ENCODE data around the gene EXD2. TPM values are rescaled to one million over a fixed set of nuclear protein-coding genes. Genes with fewer than 3 reads are reported as not detected.

The EXD2 gene
- total RNA-seq, 3 donors from 2014 or later: 20.9 to 28.6 (median 27.2) TPM

- DNase-seq (no peak), ATAC-seq (no peak)
- no peaks in the 10 kb centered on the region for H3K9me3 ChIP-seq
- H3K36me3 ChIP-seq (ENCODE audit: low read depth): no peaks in the 10 kb centered on the region
- intact Hi-C loops (cut with DNase I, micrococcal nuclease): no loop called here
- no peak overlapping the region for H3K4me3 ChIP-seq
- no peak for TF ChIP-seq CTCF (IDR thresholded peaks at IDR 0.05)
- H3K4me1 ChIP-seq (ENCODE audit: low read depth): no peaks in the 10 kb centered on the region
Observed at GRCh38 chr14:69291396-69291795, 100.1 kb downstream of the EXD2 start.

DNA sequence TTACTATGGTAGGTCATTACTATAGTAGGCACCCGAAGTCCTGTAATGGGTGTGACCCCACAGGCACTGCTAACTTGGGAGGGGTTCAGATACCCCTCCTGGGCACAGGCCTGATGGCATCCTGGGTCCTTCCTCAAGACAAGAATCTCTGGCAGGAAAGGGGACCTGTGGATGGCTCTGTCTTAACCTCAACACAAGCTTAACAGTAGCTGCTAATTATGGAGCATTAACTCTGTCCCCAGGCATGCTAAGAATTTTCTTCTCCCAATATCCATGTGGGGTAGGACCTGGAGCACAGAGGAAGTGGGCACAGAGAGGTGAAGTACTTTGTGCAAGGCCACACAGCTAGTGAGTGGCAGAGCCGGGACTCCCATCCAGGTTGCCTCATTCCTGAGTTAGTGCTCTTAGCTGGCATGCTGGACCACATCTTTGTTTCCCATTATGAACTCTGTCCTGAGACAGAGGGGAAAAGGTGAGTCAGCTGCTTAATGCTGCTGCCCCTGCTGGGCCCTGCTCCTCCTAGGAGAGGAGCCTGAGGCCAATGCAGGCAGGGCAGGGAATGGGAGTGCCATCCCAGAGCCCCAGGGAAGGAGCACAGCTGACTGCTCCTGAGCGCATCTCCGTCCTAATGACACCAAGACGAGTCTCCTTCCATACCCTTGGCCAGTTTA is 100.7 kb downstream of the EXD2 start:
- no peak for ATAC-seq
- intact Hi-C loops (cut with DNase I, micrococcal nuclease): no loop called here
- Histone ChIP-seq H3K9me3 (no peaks in the 10 kb centered on the region), H3K4me3 (no peak overlapping the region), H3K4me1 (ENCODE audit: low read depth) (no peaks in the 10 kb centered on the region), H3K36me3 (ENCODE audit: low read depth) (no peaks in the 10 kb centered on the region)
- TF ChIP-seq CTCF (IDR thresholded peaks at IDR 0.05): no peak
- no peak for DNase-seq

Other genes with a start within 250 kb of the EXD2 start
- 100 to 1,000 TPM in 2 of 3 donors, 10 to 100 TPM in 1; 93.7 to 607 (median 128) TPM for gene ACTN1, start 212.2 kb upstream of the EXD2 start, total RNA-seq
- 10 to 100 TPM; 36.4 to 71.4 (median 46.9) TPM for gene DCAF5, start 38.4 kb upstream of the EXD2 start, total RNA-seq
- 1 to 10 TPM in 2 of 3 donors, under 1 TPM in 1; 0.87 to 6.4 (median 1.8) TPM for gene GALNT16, start 68.7 kb downstream of the EXD2 start, total RNA-seq
- 100 to 1,000 TPM; 107 to 144 (median 125) TPM for gene ERH, start 206.8 kb downstream of the EXD2 start, total RNA-seq
- 10 to 100 TPM; 52.5 to 82.9 (median 78.5) TPM for gene SLC39A9, start 207.2 kb downstream of the EXD2 start, total RNA-seq

Measured in mucosa of descending colon (tissue), 3 donors.